GM23338 (cell line): Measurements from ENCODE around the gene UBAP1L. TPM values are rescaled to one million over a fixed set of nuclear protein-coding genes. Genes with fewer than 3 reads are reported as not detected.

ENCODE experiments used
- ATAC-seq: fragments of 200-7000 bp; cut with Tn5 transposase; 3 replicates; pipeline ENCODE4 v1.9.1; 2020
- DNase-seq: peaks from one replicate; pipeline ENCODE4 v3.0.0-alpha.2; 2015; ENCODE audit warnings: low spot score
- H2AFZ ChIP-seq: fragments of 200-600 bp; sonication (generic); 2 replicates; pipeline ENCODE4 v1.8.0; 2016; ENCODE audit warnings: antibody characterized with exemption, mild to moderate bottlenecking, moderate library complexity
- H3F3A ChIP-seq: fragments of 200-600 bp; sonication (generic); replicated peaks from 2 replicates; pipeline ENCODE4 v1.8.0; 2017; ENCODE audit warnings: antibody characterized with exemption, mixed run types, low read depth
- H3K27ac ChIP-seq: fragments of 200-600 bp; sonication (generic); 2 replicates; pipeline ENCODE4 v1.6.1; 2016; ENCODE audit warnings: low read depth
- H3K27me3 ChIP-seq: fragments of 200-600 bp; sonication (generic); 2 replicates; pipeline ENCODE4 v1.8.0; 2016; ENCODE audit warnings: mild to moderate bottlenecking, mixed run types, moderate library complexity; ENCODE audit not compliant: insufficient read depth
- H3K36me3 ChIP-seq: fragments of 200-600 bp; sonication (generic); 2 replicates; pipeline ENCODE4 v1.8.0; 2016; ENCODE audit warnings: mild to moderate bottlenecking; ENCODE audit not compliant: insufficient read depth
- H3K4me1 ChIP-seq: fragments of 200-600 bp; sonication (generic); 2 replicates; pipeline ENCODE4 v1.8.0; 2016; ENCODE audit warnings: mild to moderate bottlenecking, moderate library complexity; ENCODE audit not compliant: insufficient read depth
- H3K4me2 ChIP-seq: fragments of 200-600 bp; sonication (generic); 2 replicates; pipeline ENCODE4 v1.7.1; 2017; ENCODE audit warnings: mixed run types
- H3K4me3 ChIP-seq: fragments of 200-600 bp; sonication (generic); 2 replicates; pipeline ENCODE4 v1.6.1; 2016; ENCODE audit warnings: mixed run types
- H3K79me2 ChIP-seq: fragments of 200-600 bp; sonication (generic); replicated peaks from 2 replicates; pipeline ENCODE4 v1.8.0; 2017; ENCODE audit warnings: mild to moderate bottlenecking; ENCODE audit not compliant: insufficient read depth
- H3K9me2 ChIP-seq: fragments of 200-600 bp; sonication (generic); 2 replicates; pipeline ENCODE4 v1.8.0; 2017; ENCODE audit not compliant: insufficient read depth
- H4K20me1 ChIP-seq: fragments of 200-600 bp; sonication (generic); replicated peaks from 2 replicates; pipeline ENCODE4 v1.8.0; 2017; ENCODE audit warnings: mild to moderate bottlenecking; ENCODE audit not compliant: insufficient read depth
- H3K27ac Mint-ChIP-seq: 2 replicates; pipeline ENCODE4 v1.8.0; 2020; ENCODE audit warnings: inconsistent platforms, mild to moderate bottlenecking, moderate library complexity, mixed read lengths
- H3K27me3 Mint-ChIP-seq: 3 replicates; pipeline ENCODE4 v1.8.0; 2022; ENCODE audit warnings: low read depth, mild to moderate bottlenecking, moderate library complexity, mixed read lengths, inconsistent platforms; ENCODE audit not compliant: insufficient read depth, poor library complexity
- H3K36me3 Mint-ChIP-seq: 3 replicates; pipeline ENCODE4 v1.8.0; 2021; ENCODE audit warnings: low read depth, mild to moderate bottlenecking, inconsistent platforms, moderate library complexity, mixed read lengths
- H3K4me1 Mint-ChIP-seq: 3 replicates; pipeline ENCODE4 v1.8.0; 2020; ENCODE audit warnings: mild to moderate bottlenecking, inconsistent platforms, mixed read lengths
- H3K4me3 Mint-ChIP-seq: 3 replicates; pipeline ENCODE4 v1.8.0; 2021; ENCODE audit warnings: moderate library complexity, mild to moderate bottlenecking, inconsistent platforms, mixed read lengths
- H3K9me3 Mint-ChIP-seq: 3 replicates; pipeline ENCODE4 v1.8.0; 2020; ENCODE audit warnings: moderate library complexity, mild to moderate bottlenecking, inconsistent platforms, mixed read lengths
- CREB1 ChIP-seq: fragments of 250-450 bp; sonication (Bioruptor Pico); IDR thresholded peaks from 2 replicates; pipeline ENCODE4 v1.5.0; 2020; ENCODE audit warnings: low read depth, mild to moderate bottlenecking, moderate library complexity
- EZH2phosphoT487 ChIP-seq: fragments of 200-600 bp; sonication (generic); IDR thresholded peaks from one replicate; pipeline ENCODE4 v1.8.1; 2018; ENCODE audit warnings: antibody characterized with exemption; ENCODE audit not compliant: unreplicated experiment
- NANOG ChIP-seq: IDR thresholded peaks from 2 replicates; pipeline ENCODE4 v1.6.1; 2016; ENCODE audit warnings: antibody characterized with exemption, borderline replicate concordance
- POLR2AphosphoS5 ChIP-seq: IDR thresholded peaks from 2 replicates; pipeline ENCODE4 v1.6.1; 2016; ENCODE audit warnings: antibody characterized with exemption, low read depth
- STAT1 ChIP-seq: IDR thresholded peaks from one replicate; pipeline ENCODE4 v1.6.1; 2016; ENCODE audit warnings: antibody characterized with exemption; ENCODE audit not compliant: unreplicated experiment
- ZNF114 ChIP-seq: fragments of 250-450 bp; sonication (Bioruptor Pico); IDR thresholded peaks from 2 replicates; pipeline ENCODE4 v1.5.0; 2020; ENCODE audit warnings: mild to moderate bottlenecking, moderate library complexity
- ZNF331 ChIP-seq: fragments of 250-450 bp; sonication (Bioruptor Pico); IDR thresholded peaks from 2 replicates; pipeline ENCODE4 v1.5.0; 2020; ENCODE audit warnings: low read depth, mild to moderate bottlenecking, moderate library complexity
- polyA plus RNA-seq: library from polyadenylated mRNA; unstranded; fragments of >200 nt; fragmentation: Nextera tagmentation; extraction: Ambion mirVana; gene quantifications from 2 replicates; pipeline ENCODE4 v1.2.1, GENCODE V29; 2016
- total RNA-seq: library from RNA; depleted of rRNA; stranded (reverse); fragments of >200 nt; shearing (Covaris generic); gene quantifications from 2 replicates; pipeline ENCODE4 v1.2.3, GENCODE V29; 2014
- TF ChIP-seq, protein P1 (sequence below): IDR thresholded peaks from 2 replicates; pipeline ENCODE4 v1.6.1; 2016; ENCODE audit warnings: antibody characterized with exemption
- TF ChIP-seq, protein P2 (sequence below), 2 experiments: fragments of 200-600 bp in 1 of 2; sonication (generic) in 1 of 2; conservative IDR thresholded peaks; 2 replicates each; pipeline versions ENCODE4 v1.5.1 to v1.6.1; 2016 to 2017; ENCODE audit warnings: antibody characterized with exemption in 2 of 2, low read depth in 2 of 2, mild to moderate bottlenecking in 2 of 2, moderate library complexity in 1 of 2
- TF ChIP-seq, protein P3 (sequence below): IDR thresholded peaks from one replicate; pipeline ENCODE4 v1.6.1; 2018; ENCODE audit warnings: antibody characterized with exemption; ENCODE audit not compliant: unreplicated experiment
- TF ChIP-seq, protein P4 (sequence below): fragments of 250-450 bp; sonication (Bioruptor Pico); IDR thresholded peaks from 2 replicates; pipeline ENCODE4 v1.5.0; 2020; ENCODE audit warnings: mild to moderate bottlenecking, moderate library complexity

Gene UBAP1L
- total and polyA plus RNA-seq, 2 experiments from 2014 or later: 0.53 to 1.5 TPM

DNA sequence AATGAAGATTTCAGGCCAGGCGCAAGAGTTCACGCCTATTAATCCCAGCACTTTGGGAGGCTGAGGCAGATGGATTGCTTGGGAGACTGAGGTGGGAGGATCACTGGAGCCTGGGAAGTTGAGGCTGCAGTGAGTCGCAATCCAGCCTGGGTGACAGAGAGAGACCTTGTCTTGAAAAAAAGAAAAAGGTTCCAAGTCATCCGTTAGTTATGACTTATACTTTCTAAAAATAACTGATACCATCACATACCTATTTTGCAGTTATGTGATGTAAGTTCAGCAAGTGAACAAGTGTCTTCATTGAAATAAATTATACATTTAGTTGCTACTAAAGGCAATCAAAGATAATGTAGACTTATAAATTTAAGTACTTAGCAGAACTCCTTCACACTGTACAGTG lies 48.0 kb upstream of the UBAP1L start:
- H3K79me2 ChIP-seq: no peaks in the 10 kb centered on the region
- H3K27me3 ChIP-seq: no peaks in the 10 kb centered on the region
- H3K36me3 ChIP-seq: peaks cover 15% of the 10 kb centered on the region; the same call in 1 of the 2 replicates
- no peaks in the 10 kb centered on the region; the same call in none of the 2 replicates for H4K20me1 ChIP-seq
- H3K4me1 Mint-ChIP-seq: no peaks in the 10 kb centered on the region
- peaks cover 23% of the 10 kb centered on the region; the same call in 2 of the 3 replicates for H3K36me3 Mint-ChIP-seq
- ATAC-seq: no peak
- no peak overlapping the region for H3K27ac ChIP-seq
- H2AFZ ChIP-seq: no peak overlapping the region
- no peaks in the 10 kb centered on the region for H3K9me2 ChIP-seq
- H3K4me2 ChIP-seq: no peak overlapping the region
- H3K9me3 Mint-ChIP-seq: no peaks in the 10 kb centered on the region
- H3F3A ChIP-seq: no peaks in the 10 kb centered on the region
- H3K4me3 Mint-ChIP-seq: no peak overlapping the region
- H3K27me3 Mint-ChIP-seq: no peaks in the 10 kb centered on the region
- H3K4me1 ChIP-seq: no peaks in the 10 kb centered on the region
- TF ChIP-seq, protein P1, sequence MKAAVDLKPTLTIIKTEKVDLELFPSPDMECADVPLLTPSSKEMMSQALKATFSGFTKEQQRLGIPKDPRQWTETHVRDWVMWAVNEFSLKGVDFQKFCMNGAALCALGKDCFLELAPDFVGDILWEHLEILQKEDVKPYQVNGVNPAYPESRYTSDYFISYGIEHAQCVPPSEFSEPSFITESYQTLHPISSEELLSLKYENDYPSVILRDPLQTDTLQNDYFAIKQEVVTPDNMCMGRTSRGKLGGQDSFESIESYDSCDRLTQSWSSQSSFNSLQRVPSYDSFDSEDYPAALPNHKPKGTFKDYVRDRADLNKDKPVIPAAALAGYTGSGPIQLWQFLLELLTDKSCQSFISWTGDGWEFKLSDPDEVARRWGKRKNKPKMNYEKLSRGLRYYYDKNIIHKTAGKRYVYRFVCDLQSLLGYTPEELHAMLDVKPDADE: no peak
- no peak for TF ChIP-seq STAT1
- TF ChIP-seq ZNF331: no peak
- no peak for TF ChIP-seq ZNF114 (CRISPR knock-in tag)
- no peak for TF ChIP-seq POLR2AphosphoS5
- no peak for TF ChIP-seq EZH2phosphoT487
- TF ChIP-seq, protein P2, sequence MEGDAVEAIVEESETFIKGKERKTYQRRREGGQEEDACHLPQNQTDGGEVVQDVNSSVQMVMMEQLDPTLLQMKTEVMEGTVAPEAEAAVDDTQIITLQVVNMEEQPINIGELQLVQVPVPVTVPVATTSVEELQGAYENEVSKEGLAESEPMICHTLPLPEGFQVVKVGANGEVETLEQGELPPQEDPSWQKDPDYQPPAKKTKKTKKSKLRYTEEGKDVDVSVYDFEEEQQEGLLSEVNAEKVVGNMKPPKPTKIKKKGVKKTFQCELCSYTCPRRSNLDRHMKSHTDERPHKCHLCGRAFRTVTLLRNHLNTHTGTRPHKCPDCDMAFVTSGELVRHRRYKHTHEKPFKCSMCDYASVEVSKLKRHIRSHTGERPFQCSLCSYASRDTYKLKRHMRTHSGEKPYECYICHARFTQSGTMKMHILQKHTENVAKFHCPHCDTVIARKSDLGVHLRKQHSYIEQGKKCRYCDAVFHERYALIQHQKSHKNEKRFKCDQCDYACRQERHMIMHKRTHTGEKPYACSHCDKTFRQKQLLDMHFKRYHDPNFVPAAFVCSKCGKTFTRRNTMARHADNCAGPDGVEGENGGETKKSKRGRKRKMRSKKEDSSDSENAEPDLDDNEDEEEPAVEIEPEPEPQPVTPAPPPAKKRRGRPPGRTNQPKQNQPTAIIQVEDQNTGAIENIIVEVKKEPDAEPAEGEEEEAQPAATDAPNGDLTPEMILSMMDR (conservative IDR thresholded peaks at IDR 0.05; ENCODE audit: low read depth in 2 of 2): no peak
- TF ChIP-seq CREB1 (CRISPR knock-in tag): no peak
- TF ChIP-seq NANOG: no peak
- TF ChIP-seq, protein P3, sequence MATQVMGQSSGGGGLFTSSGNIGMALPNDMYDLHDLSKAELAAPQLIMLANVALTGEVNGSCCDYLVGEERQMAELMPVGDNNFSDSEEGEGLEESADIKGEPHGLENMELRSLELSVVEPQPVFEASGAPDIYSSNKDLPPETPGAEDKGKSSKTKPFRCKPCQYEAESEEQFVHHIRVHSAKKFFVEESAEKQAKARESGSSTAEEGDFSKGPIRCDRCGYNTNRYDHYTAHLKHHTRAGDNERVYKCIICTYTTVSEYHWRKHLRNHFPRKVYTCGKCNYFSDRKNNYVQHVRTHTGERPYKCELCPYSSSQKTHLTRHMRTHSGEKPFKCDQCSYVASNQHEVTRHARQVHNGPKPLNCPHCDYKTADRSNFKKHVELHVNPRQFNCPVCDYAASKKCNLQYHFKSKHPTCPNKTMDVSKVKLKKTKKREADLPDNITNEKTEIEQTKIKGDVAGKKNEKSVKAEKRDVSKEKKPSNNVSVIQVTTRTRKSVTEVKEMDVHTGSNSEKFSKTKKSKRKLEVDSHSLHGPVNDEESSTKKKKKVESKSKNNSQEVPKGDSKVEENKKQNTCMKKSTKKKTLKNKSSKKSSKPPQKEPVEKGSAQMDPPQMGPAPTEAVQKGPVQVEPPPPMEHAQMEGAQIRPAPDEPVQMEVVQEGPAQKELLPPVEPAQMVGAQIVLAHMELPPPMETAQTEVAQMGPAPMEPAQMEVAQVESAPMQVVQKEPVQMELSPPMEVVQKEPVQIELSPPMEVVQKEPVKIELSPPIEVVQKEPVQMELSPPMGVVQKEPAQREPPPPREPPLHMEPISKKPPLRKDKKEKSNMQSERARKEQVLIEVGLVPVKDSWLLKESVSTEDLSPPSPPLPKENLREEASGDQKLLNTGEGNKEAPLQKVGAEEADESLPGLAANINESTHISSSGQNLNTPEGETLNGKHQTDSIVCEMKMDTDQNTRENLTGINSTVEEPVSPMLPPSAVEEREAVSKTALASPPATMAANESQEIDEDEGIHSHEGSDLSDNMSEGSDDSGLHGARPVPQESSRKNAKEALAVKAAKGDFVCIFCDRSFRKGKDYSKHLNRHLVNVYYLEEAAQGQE: no peak
- H3K27ac Mint-ChIP-seq: no peak overlapping the region
- DNase-seq: no peak
- no peak overlapping the region for H3K4me3 ChIP-seq

DNA sequence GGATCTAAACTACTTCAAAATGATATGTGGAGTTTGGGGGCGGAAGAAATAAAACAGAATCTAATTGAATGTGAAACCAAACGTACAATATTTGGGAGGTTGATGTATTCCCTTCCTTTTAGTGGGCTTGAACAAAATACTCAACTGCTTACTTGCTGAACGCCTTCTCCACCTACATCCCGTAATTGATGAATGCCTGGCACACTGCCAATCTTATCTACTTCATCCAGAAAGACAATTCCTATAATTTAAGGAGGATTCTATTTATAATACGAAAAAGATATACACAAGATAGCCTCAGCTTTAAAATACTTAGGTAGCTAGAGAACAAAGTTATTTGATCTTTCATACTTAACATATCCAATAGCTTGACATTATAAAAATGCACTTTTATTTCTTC lies 41.7 kb upstream of the UBAP1L start:
- H3K4me1 ChIP-seq: no peaks in the 10 kb centered on the region
- Mint-ChIP-seq H3K9me3 (no peaks in the 10 kb centered on the region), H3K4me3 (no peak overlapping the region), H3K27ac (no peak overlapping the region), H3K27me3 (no peaks in the 10 kb centered on the region), H3K36me3 (peaks cover 41% of the 10 kb centered on the region), H3K4me1 (no peaks in the 10 kb centered on the region)
- H3K4me2 ChIP-seq: no peak overlapping the region
- DNase-seq: no peak
- peaks cover 29% of the 10 kb centered on the region for H3K36me3 ChIP-seq
- H3K79me2 ChIP-seq: no peaks in the 10 kb centered on the region
- no peak for ATAC-seq
- H3K9me2 ChIP-seq: no peaks in the 10 kb centered on the region
- no peak overlapping the region for H3K27ac ChIP-seq
- peaks cover 13% of the 10 kb centered on the region; the same call in 1 of the 2 replicates for H4K20me1 ChIP-seq
- H3K27me3 ChIP-seq: no peaks in the 10 kb centered on the region
- no peak overlapping the region for H3K4me3 ChIP-seq
- no peaks in the 10 kb centered on the region for H3F3A ChIP-seq
- H2AFZ ChIP-seq: no peak overlapping the region
- TF ChIP-seq, protein P4, sequence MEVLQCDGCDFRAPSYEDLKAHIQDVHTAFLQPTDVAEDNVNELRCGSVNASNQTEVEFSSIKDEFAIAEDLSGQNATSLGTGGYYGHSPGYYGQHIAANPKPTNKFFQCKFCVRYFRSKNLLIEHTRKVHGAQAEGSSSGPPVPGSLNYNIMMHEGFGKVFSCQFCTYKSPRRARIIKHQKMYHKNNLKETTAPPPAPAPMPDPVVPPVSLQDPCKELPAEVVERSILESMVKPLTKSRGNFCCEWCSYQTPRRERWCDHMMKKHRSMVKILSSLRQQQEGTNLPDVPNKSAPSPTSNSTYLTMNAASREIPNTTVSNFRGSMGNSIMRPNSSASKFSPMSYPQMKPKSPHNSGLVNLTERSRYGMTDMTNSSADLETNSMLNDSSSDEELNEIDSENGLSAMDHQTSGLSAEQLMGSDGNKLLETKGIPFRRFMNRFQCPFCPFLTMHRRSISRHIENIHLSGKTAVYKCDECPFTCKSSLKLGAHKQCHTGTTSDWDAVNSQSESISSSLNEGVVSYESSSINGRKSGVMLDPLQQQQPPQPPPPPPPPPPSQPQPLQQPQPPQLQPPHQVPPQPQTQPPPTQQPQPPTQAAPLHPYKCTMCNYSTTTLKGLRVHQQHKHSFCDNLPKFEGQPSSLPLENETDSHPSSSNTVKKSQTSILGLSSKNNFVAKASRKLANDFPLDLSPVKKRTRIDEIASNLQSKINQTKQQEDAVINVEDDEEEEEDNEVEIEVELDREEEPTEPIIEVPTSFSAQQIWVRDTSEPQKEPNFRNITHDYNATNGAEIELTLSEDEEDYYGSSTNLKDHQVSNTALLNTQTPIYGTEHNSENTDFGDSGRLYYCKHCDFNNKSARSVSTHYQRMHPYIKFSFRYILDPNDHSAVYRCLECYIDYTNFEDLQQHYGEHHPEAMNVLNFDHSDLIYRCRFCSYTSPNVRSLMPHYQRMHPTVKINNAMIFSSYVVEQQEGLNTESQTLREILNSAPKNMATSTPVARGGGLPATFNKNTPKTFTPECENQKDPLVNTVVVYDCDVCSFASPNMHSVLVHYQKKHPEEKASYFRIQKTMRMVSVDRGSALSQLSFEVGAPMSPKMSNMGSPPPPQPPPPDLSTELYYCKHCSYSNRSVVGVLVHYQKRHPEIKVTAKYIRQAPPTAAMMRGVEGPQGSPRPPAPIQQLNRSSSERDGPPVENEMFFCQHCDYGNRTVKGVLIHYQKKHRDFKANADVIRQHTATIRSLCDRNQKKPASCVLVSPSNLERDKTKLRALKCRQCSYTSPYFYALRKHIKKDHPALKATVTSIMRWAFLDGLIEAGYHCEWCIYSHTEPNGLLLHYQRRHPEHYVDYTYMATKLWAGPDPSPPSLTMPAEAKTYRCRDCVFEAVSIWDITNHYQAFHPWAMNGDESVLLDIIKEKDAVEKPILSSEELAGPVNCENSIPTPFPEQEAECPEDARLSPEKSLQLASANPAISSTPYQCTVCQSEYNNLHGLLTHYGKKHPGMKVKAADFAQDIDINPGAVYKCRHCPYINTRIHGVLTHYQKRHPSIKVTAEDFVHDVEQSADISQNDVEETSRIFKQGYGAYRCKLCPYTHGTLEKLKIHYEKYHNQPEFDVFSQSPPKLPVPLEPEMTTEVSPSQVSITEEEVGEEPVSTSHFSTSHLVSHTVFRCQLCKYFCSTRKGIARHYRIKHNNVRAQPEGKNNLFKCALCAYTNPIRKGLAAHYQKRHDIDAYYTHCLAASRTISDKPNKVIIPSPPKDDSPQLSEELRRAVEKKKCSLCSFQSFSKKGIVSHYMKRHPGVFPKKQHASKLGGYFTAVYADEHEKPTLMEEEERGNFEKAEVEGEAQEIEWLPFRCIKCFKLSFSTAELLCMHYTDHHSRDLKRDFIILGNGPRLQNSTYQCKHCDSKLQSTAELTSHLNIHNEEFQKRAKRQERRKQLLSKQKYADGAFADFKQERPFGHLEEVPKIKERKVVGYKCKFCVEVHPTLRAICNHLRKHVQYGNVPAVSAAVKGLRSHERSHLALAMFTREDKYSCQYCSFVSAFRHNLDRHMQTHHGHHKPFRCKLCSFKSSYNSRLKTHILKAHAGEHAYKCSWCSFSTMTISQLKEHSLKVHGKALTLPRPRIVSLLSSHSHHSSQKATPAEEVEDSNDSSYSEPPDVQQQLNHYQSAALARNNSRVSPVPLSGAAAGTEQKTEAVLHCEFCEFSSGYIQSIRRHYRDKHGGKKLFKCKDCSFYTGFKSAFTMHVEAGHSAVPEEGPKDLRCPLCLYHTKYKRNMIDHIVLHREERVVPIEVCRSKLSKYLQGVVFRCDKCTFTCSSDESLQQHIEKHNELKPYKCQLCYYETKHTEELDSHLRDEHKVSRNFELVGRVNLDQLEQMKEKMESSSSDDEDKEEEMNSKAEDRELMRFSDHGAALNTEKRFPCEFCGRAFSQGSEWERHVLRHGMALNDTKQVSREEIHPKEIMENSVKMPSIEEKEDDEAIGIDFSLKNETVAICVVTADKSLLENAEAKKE: no peak
